GM23338 (cell line): ENCODE measurements around the gene E4F1. TPM values are rescaled to one million over a fixed set of nuclear protein-coding genes. Genes with fewer than 3 reads are reported as not detected.

Source experiments
- ATAC-seq: fragments of 200-7000 bp; cut with Tn5 transposase; 3 replicates; pipeline ENCODE4 v1.9.1; 2020
- DNase-seq: peaks from one replicate; pipeline ENCODE4 v3.0.0-alpha.2; 2015; ENCODE audit warnings: low spot score
- H2AFZ ChIP-seq: fragments of 200-600 bp; sonication (generic); 2 replicates; pipeline ENCODE4 v1.8.0; 2016; ENCODE audit warnings: antibody characterized with exemption, mild to moderate bottlenecking, moderate library complexity
- H3F3A ChIP-seq: fragments of 200-600 bp; sonication (generic); replicated peaks from 2 replicates; pipeline ENCODE4 v1.8.0; 2017; ENCODE audit warnings: antibody characterized with exemption, mixed run types, low read depth
- H3K27ac ChIP-seq: fragments of 200-600 bp; sonication (generic); 2 replicates; pipeline ENCODE4 v1.6.1; 2016; ENCODE audit warnings: low read depth
- H3K27me3 ChIP-seq: fragments of 200-600 bp; sonication (generic); 2 replicates; pipeline ENCODE4 v1.8.0; 2016; ENCODE audit warnings: mild to moderate bottlenecking, mixed run types, moderate library complexity; ENCODE audit not compliant: insufficient read depth
- H3K36me3 ChIP-seq: fragments of 200-600 bp; sonication (generic); 2 replicates; pipeline ENCODE4 v1.8.0; 2016; ENCODE audit warnings: mild to moderate bottlenecking; ENCODE audit not compliant: insufficient read depth
- H3K4me1 ChIP-seq: fragments of 200-600 bp; sonication (generic); 2 replicates; pipeline ENCODE4 v1.8.0; 2016; ENCODE audit warnings: mild to moderate bottlenecking, moderate library complexity; ENCODE audit not compliant: insufficient read depth
- H3K4me2 ChIP-seq: fragments of 200-600 bp; sonication (generic); 2 replicates; pipeline ENCODE4 v1.7.1; 2017; ENCODE audit warnings: mixed run types
- H3K4me3 ChIP-seq: fragments of 200-600 bp; sonication (generic); 2 replicates; pipeline ENCODE4 v1.6.1; 2016; ENCODE audit warnings: mixed run types
- H3K79me2 ChIP-seq: fragments of 200-600 bp; sonication (generic); replicated peaks from 2 replicates; pipeline ENCODE4 v1.8.0; 2017; ENCODE audit warnings: mild to moderate bottlenecking; ENCODE audit not compliant: insufficient read depth
- H3K9me2 ChIP-seq: fragments of 200-600 bp; sonication (generic); 2 replicates; pipeline ENCODE4 v1.8.0; 2017; ENCODE audit not compliant: insufficient read depth
- H4K20me1 ChIP-seq: fragments of 200-600 bp; sonication (generic); replicated peaks from 2 replicates; pipeline ENCODE4 v1.8.0; 2017; ENCODE audit warnings: mild to moderate bottlenecking; ENCODE audit not compliant: insufficient read depth
- H3K27ac Mint-ChIP-seq: 2 replicates; pipeline ENCODE4 v1.8.0; 2020; ENCODE audit warnings: inconsistent platforms, mild to moderate bottlenecking, moderate library complexity, mixed read lengths
- H3K27me3 Mint-ChIP-seq: 3 replicates; pipeline ENCODE4 v1.8.0; 2022; ENCODE audit warnings: low read depth, mild to moderate bottlenecking, moderate library complexity, mixed read lengths, inconsistent platforms; ENCODE audit not compliant: insufficient read depth, poor library complexity
- H3K36me3 Mint-ChIP-seq: 3 replicates; pipeline ENCODE4 v1.8.0; 2021; ENCODE audit warnings: low read depth, mild to moderate bottlenecking, inconsistent platforms, moderate library complexity, mixed read lengths
- H3K4me1 Mint-ChIP-seq: 3 replicates; pipeline ENCODE4 v1.8.0; 2020; ENCODE audit warnings: mild to moderate bottlenecking, inconsistent platforms, mixed read lengths
- H3K4me3 Mint-ChIP-seq: 3 replicates; pipeline ENCODE4 v1.8.0; 2021; ENCODE audit warnings: moderate library complexity, mild to moderate bottlenecking, inconsistent platforms, mixed read lengths
- H3K9me3 Mint-ChIP-seq: 3 replicates; pipeline ENCODE4 v1.8.0; 2020; ENCODE audit warnings: moderate library complexity, mild to moderate bottlenecking, inconsistent platforms, mixed read lengths
- CREB1 ChIP-seq: fragments of 250-450 bp; sonication (Bioruptor Pico); IDR thresholded peaks from 2 replicates; pipeline ENCODE4 v1.5.0; 2020; ENCODE audit warnings: low read depth, mild to moderate bottlenecking, moderate library complexity
- CTCF ChIP-seq, 2 experiments: fragments of 200-600 bp in 1 of 2; sonication (generic) in 1 of 2; conservative IDR thresholded peaks; 2 replicates each; pipeline versions ENCODE4 v1.5.1 to v1.6.1; 2016 to 2017; ENCODE audit warnings: antibody characterized with exemption in 2 of 2, low read depth in 2 of 2, mild to moderate bottlenecking in 2 of 2, moderate library complexity in 1 of 2
- ETS1 ChIP-seq: IDR thresholded peaks from 2 replicates; pipeline ENCODE4 v1.6.1; 2016; ENCODE audit warnings: antibody characterized with exemption
- EZH2 ChIP-seq: fragments of 200-600 bp; sonication (generic); IDR thresholded peaks from one replicate; pipeline ENCODE4 v1.8.0; 2017; ENCODE audit warnings: antibody characterized with exemption, mild to moderate bottlenecking, low read depth; ENCODE audit not compliant: unreplicated experiment
- EZH2phosphoT487 ChIP-seq: fragments of 200-600 bp; sonication (generic); IDR thresholded peaks from one replicate; pipeline ENCODE4 v1.8.1; 2018; ENCODE audit warnings: antibody characterized with exemption; ENCODE audit not compliant: unreplicated experiment
- JUNB ChIP-seq: IDR thresholded peaks from one replicate; pipeline ENCODE4 v1.6.1; 2016; ENCODE audit warnings: antibody characterized with exemption; ENCODE audit not compliant: unreplicated experiment
- NANOG ChIP-seq: IDR thresholded peaks from 2 replicates; pipeline ENCODE4 v1.6.1; 2016; ENCODE audit warnings: antibody characterized with exemption, borderline replicate concordance
- POLR2AphosphoS5 ChIP-seq: IDR thresholded peaks from 2 replicates; pipeline ENCODE4 v1.6.1; 2016; ENCODE audit warnings: antibody characterized with exemption, low read depth
- REST ChIP-seq: IDR thresholded peaks from one replicate; pipeline ENCODE4 v1.6.1; 2018; ENCODE audit warnings: antibody characterized with exemption; ENCODE audit not compliant: unreplicated experiment
- STAT1 ChIP-seq: IDR thresholded peaks from one replicate; pipeline ENCODE4 v1.6.1; 2016; ENCODE audit warnings: antibody characterized with exemption; ENCODE audit not compliant: unreplicated experiment
- ZNF114 ChIP-seq: fragments of 250-450 bp; sonication (Bioruptor Pico); IDR thresholded peaks from 2 replicates; pipeline ENCODE4 v1.5.0; 2020; ENCODE audit warnings: mild to moderate bottlenecking, moderate library complexity
- ZNF331 ChIP-seq: fragments of 250-450 bp; sonication (Bioruptor Pico); IDR thresholded peaks from 2 replicates; pipeline ENCODE4 v1.5.0; 2020; ENCODE audit warnings: low read depth, mild to moderate bottlenecking, moderate library complexity
- ZNF462 ChIP-seq: fragments of 250-450 bp; sonication (Bioruptor Pico); IDR thresholded peaks from 2 replicates; pipeline ENCODE4 v1.5.0; 2020; ENCODE audit warnings: mild to moderate bottlenecking, moderate library complexity
- polyA plus RNA-seq: library from polyadenylated mRNA; unstranded; fragments of >200 nt; fragmentation: Nextera tagmentation; extraction: Ambion mirVana; gene quantifications from 2 replicates; pipeline ENCODE4 v1.2.1, GENCODE V29; 2016
- total RNA-seq: library from RNA; depleted of rRNA; stranded (reverse); fragments of >200 nt; shearing (Covaris generic); gene quantifications from 2 replicates; pipeline ENCODE4 v1.2.3, GENCODE V29; 2014

Gene E4F1
- total and polyA plus RNA-seq, 2 experiments from 2014 or later: 22.6 to 45.5 TPM

GRCh38 chr16:2205967-2206313 is 17.5 kb upstream of the E4F1 start:
- Histone ChIP-seq H3K4me2 (peak overlapping the region; percentile 95), H4K20me1 (no peaks in the 10 kb centered on the region), H3K9me2 (no peaks in the 10 kb centered on the region), H3K4me1 (peaks cover 4% of the 10 kb centered on the region; the same call in 1 of the 2 replicates), H3K36me3 (no peaks in the 10 kb centered on the region), H3K27ac (no peak overlapping the region), H3K27me3 (peaks cover 10% of the 10 kb centered on the region; the same call in 1 of the 2 replicates), H3K4me3 (peak overlapping the region; percentile 95), H3F3A (peaks cover 4% of the 10 kb centered on the region; the same call in 1 of the 2 replicates), H3K79me2 (no peaks in the 10 kb centered on the region), H2AFZ (no peak overlapping the region; the same call in 1 of the 2 replicates)
- Mint-ChIP-seq H3K9me3 (no peaks in the 10 kb centered on the region), H3K27ac (no peak overlapping the region), H3K36me3 (peaks cover 14% of the 10 kb centered on the region), H3K4me1 (peaks cover 13% of the 10 kb centered on the region), H3K27me3 (peaks cover 19% of the 10 kb centered on the region), H3K4me3 (peak overlapping the region; percentile 84)
- no peak for DNase-seq
- TF ChIP-seq POLR2AphosphoS5 (no peak), EZH2 (no peak), ZNF331 (CRISPR knock-in tag) (no peak), EZH2phosphoT487 (no peak), ZNF462 (CRISPR knock-in tag) (no peak), NANOG (no peak), CTCF (conservative IDR thresholded peaks at IDR 0.05; ENCODE audit: low read depth in 2 of 2) (no peak), REST (no peak), ETS1 (no peak), JUNB (no peak), ZNF114 (CRISPR knock-in tag) (no peak), CREB1 (no peak), STAT1 (no peak)
- ATAC-seq: peak; percentile 28
